Keratinocyte (primary cell): ENCODE measurements around the gene MCM9.
"Not testable (repeated sequence)": the region's sequence is repeated elsewhere in the genome, so short reads cannot be mapped to it uniquely, and the experiment has no call there.

Experiments used
- EZH2 ChIP-seq: IDR thresholded peaks from one replicate; pipeline ENCODE4 v1.6.1; 2012; ENCODE audit warnings: inconsistent platforms, mild to moderate bottlenecking, low read length, moderate library complexity
- TF ChIP-seq, protein P1 (sequence below), 3 experiments: IDR thresholded peaks in 1 of 3; conservative IDR thresholded peaks in 1 of 3; optimal IDR thresholded peaks in 1 of 3; 2 replicates in 2 of 3; 3 replicates in 1 of 3; pipeline versions ENCODE3 to v1.5.1; 2011; ENCODE audit warnings: low read length in 3 of 3, mild to moderate bottlenecking in 3 of 3, moderate library complexity in 2 of 3, control low read depth in 1 of 3, inconsistent platforms in 1 of 3; ENCODE audit not compliant: insufficient read depth in 2 of 3; ENCODE audit errors: extremely low read depth in 1 of 3

GRCh38 chr6:118868901-118869300 lies 66.1 kb downstream of the MCM9 start:
- TF ChIP-seq, protein P1, sequence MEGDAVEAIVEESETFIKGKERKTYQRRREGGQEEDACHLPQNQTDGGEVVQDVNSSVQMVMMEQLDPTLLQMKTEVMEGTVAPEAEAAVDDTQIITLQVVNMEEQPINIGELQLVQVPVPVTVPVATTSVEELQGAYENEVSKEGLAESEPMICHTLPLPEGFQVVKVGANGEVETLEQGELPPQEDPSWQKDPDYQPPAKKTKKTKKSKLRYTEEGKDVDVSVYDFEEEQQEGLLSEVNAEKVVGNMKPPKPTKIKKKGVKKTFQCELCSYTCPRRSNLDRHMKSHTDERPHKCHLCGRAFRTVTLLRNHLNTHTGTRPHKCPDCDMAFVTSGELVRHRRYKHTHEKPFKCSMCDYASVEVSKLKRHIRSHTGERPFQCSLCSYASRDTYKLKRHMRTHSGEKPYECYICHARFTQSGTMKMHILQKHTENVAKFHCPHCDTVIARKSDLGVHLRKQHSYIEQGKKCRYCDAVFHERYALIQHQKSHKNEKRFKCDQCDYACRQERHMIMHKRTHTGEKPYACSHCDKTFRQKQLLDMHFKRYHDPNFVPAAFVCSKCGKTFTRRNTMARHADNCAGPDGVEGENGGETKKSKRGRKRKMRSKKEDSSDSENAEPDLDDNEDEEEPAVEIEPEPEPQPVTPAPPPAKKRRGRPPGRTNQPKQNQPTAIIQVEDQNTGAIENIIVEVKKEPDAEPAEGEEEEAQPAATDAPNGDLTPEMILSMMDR (optimal IDR thresholded peaks at IDR 0.05 in 1 of 3, IDR thresholded peaks at IDR 0.05 in 1 of 3, conservative IDR thresholded peaks at IDR 0.05 in 1 of 3; ENCODE audit: extremely low read depth in 1 of 3, insufficient read depth in 2 of 3, low read length in 3 of 3): not testable (repeated sequence)
- TF ChIP-seq EZH2: not testable (repeated sequence)
